GM21717 (cell line): Measurements from ENCODE around the gene ARAP1.

ENCODE experiments used
- ATAC-seq: cut with Tn5 transposase; IDR thresholded peaks from one replicate; pipeline ENCODE4 v1.9.1; 2021; ENCODE audit warnings: mild to moderate bottlenecking, moderate library complexity; ENCODE audit not compliant: unreplicated experiment

Gene ARAP1

DNA sequence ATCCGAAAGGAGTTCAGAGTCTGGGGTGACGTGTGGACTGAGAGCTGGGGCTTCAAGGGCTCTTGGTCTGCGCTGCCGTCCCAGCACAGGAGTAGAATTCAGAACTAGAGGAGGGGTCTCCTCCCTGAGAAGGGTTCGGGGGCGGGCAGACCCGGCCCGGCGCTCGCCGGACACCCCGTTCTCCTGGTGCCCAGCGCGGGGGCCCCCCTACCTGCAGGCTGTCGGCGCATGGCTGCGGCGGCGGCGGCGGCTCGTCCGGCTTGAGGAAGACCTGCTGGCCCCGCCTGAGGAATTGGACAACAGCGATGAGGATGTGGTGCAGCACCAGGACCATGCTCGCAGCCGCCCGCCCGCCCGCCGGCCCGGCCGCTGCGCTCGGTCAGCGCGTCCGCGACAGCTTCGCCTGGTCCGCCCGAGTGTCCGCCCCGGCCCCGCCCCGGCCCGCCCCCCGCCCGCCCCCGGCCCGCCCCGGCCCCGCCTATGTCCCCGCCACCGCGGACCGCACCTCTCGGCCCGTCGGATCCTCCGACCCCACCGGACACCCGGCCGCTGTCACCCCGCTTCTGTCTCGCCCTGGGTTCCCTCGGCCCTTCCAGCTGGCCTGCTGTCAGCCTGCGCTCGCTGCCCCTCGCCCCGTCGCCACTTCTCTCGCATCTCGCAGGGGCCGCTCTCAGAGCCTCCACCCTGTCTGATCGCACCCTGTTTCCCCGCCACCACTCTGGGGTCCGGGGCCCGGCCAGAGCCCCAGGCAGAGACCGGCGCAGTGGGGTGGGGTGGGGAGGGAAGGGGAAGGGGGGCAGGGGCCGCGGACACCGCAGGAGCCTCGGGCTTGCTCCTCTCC, 109.9 kb downstream of the ARAP1 start:
- ATAC-seq: no peak

DNA sequence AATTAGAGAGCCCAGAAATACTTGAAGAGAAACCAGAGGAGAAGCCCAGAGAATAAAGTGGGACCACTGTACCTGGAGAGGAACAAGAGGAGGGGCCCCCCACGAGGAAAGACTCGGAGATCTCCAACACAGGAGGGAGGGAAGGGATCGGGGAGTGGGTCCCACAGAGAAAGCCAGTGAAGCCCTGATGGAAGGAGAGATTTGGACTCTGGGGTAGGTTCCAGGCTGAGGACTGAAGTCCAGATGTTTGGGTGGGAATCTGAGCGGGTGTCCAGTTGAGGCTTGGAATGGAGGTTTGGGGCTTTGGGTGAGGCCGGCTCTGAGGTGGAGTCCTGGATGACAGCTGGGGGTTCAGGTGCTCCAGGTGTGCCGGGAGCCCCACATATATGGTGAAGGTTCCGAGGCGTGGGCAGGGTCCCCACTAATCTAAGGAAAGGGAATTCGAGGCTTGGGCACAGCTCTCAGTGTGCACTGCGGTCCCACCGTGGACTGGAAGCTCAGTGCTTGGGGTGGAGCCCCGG, 110.6 kb downstream of the ARAP1 start:
- ATAC-seq: no peak

DNA sequence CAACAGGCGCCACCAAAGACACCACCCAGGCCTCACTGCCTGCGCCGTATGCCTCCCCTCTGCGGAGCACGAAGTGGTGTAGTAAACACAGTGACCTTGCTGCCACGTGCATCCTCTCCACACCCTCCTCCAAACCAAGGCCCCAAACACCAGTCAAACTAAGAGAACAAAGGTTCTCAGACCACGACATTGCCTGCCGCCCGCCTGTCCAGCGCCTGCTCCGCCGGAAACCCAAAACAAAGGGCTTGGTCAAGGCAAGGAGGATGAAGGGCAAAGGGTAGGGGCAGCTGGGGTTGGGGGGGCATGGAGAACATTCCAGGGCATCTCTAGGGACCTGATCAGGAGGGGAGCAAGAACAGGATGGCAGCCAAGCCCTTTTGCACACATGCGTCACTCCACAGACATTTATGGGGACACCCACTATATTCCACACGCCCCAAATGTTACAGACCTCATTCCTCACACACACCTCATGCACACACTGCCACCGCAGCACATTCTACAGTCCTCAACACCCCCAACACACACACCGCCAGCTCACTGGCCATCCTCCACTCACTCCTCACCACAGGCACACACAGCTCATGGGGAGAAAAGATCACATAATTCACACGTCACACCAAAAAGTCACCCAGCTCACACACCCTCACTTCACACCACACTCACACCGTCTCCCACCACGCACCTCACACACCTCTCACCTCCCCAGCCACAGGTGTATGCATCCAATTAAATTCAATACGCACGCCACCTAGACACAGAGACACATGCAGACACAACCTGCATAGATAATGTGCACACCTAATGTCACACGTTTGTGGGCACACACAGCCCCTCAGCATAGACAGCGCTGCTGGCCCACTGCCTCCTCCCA, 112.5 kb downstream of the ARAP1 start:
- ATAC-seq: no peak

DNA sequence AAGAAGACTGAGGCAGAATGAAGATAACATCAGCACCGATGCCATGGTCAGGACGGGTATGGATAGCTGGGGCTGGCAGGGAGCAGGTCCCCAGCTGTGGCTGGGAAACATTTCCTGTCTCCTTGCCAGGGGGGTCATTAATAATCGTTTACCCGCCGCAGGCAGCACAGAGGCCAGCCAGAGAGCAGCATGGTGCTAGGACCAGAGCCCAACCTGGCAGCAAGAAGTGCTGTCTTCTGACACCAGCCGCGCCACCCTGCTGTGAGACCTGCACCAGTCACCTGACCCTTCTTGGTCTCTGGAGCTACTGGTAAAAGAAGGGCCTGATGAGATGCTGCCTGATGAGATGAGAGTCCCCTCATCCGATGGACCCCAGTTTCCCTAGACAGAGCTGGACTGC, 114.3 kb downstream of the ARAP1 start:
- no peak for ATAC-seq

DNA sequence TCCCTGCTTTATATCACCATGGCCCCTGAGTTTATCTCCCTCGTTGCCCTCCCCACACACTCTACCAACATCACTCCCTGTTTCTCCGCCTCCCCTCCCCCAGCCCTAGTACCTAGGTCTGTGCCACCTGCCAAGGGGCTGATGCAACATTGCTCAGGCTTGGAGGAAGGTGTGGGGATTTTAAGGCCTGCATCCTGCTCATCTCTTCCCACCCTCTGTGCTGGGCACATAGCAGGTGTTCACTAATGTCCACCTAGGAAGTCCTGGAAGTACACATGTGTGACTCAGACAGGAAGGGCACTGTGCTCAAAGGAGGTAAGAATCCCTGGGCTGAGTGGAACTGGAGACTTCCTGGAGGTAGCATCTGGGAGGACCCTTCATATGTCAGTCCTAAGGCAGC, 115.0 kb downstream of the ARAP1 start:
- ATAC-seq: no peak

DNA sequence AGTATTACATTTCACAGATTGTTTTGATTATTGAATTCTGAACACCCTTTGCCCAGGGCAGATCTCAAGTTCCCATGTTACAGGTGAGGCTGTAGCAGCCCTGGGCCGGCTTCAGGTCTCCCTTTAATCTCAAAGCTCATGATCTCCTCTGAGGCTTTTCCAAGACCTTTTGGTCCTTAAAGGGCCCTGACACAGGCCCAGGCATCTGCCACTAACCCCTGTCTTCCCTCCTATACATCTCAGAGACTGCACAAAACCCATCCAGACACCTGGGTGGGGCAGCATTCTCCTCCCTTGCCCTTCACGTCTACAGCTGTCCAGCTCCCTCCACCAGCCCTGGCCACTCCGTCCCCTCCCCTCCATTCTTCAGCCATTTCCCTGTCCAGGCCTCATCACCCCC, 115.8 kb downstream of the ARAP1 start:
- ATAC-seq: no peak

DNA sequence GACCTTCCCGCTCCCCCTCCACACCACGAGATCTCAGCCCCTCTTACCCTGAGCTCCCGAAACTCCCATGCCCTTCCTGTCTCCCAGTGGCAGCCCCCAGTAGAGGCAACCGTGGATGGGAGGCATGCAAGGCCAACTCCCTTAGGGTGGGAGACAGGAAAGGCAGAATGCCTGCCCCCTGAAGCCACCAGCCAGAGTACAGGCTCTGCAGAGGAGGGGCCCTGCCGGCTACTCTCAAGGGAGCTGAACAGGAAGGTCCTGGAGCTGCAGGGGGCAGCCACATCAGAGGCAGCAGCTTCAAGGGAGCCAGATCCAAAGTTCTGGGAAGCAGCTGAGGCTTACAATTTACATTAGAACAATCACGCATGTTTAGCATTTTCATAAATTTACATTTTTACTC, 116.3 kb downstream of the ARAP1 start:
- no peak for ATAC-seq

DNA sequence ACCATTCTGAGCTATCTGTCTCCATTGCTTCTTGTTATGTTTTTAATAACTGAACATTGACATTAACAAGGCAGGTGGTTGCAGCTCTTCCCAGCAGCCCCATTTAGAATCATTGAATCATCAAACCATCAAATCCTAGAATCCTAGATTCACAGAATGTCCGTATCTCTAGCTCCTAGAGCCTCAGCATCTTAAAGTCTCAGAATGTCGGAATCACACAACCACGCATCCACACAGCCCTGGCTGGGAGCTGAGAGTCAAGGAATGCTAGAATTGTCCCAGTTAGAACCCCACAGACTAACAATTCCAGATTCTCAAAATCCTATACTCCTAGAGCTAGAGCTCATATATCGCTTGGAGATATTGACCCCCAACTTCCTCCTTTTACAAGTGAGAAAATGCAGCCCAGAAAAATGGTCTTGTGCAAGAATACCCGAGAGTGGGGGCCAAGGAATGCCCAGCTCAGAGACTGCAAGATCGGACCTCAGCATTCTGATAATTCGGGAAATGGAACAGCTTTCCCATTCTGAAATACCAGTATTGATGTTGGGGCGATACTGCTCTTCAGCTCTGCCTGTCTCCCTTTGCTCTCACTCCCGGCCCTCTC, 116.8 kb downstream of the ARAP1 start:
- no peak for ATAC-seq
